GM18505 (cell line): ENCODE data around the gene CAPN2.
"Not testable (repeated sequence)": the region's sequence is repeated elsewhere in the genome, so short reads cannot be mapped to it uniquely, and the experiment has no call there.

Source experiments
- ATAC-seq: cut with Tn5 transposase; IDR thresholded peaks from one replicate; pipeline ENCODE4 v1.9.1; 2021; ENCODE audit not compliant: unreplicated experiment
- POLR2A ChIP-seq: IDR thresholded peaks from 4 replicates; pipeline ENCODE4 v1.6.1; 2011; ENCODE audit warnings: borderline replicate concordance; ENCODE audit not compliant: insufficient read depth, insufficient read length; ENCODE audit errors: extremely low read depth

CAPN2 gene

GRCh38 chr1:223731133-223731770 lies 18.9 kb downstream of the CAPN2 start:
- ATAC-seq, result no peak
- no peak for TF ChIP-seq POLR2A

GRCh38 chr1:223732993-223733798 lies 20.9 kb downstream of the CAPN2 start:
- no peak for ATAC-seq
- no peak for TF ChIP-seq POLR2A

GRCh38 chr1:223733898-223734852 lies 21.8 kb downstream of the CAPN2 start:
- TF ChIP-seq POLR2A, result no peak
- no peak for ATAC-seq

- ATAC-seq, result not testable (repeated sequence)
Measured at GRCh38 chr1:223736638-223737037, 24.3 kb downstream of the CAPN2 start.

GRCh38 chr1:223737342-223737741 lies 25.0 kb downstream of the CAPN2 start:
- ATAC-seq, result no peak

GRCh38 chr1:223738465-223739365 lies 26.4 kb downstream of the CAPN2 start:
- TF ChIP-seq POLR2A, result no peak
- no peak for ATAC-seq

More at GRCh38 chr1:223737342-223737741, 25.0 kb downstream of the CAPN2 start:
- TF ChIP-seq POLR2A, result no peak

- ATAC-seq, result no peak
- TF ChIP-seq POLR2A, result no peak
Measured at GRCh38 chr1:223739366-223740037, 27.2 kb downstream of the CAPN2 start.

- ATAC-seq, result not testable (repeated sequence)
Measured at GRCh38 chr1:223740038-223740736, 27.8 kb downstream of the CAPN2 start.

- ATAC-seq, result no peak
- no peak for TF ChIP-seq POLR2A
Measured at GRCh38 chr1:223741861-223742260, 29.5 kb downstream of the CAPN2 start.

- TF ChIP-seq POLR2A, result no peak
- no peak for ATAC-seq
Measured at GRCh38 chr1:223742856-223743517, 30.6 kb downstream of the CAPN2 start.

- TF ChIP-seq POLR2A, result no peak
- ATAC-seq, result no peak
Measured at GRCh38 chr1:223745731-223746130, 33.4 kb downstream of the CAPN2 start.

- TF ChIP-seq POLR2A, result no peak
- no peak for ATAC-seq
Measured at GRCh38 chr1:223747838-223748335, 35.5 kb downstream of the CAPN2 start.
